ENCODE results near the gene CD163. TPM values are rescaled to one million over a fixed set of nuclear protein-coding genes. Genes with fewer than 3 reads are reported as not detected.

CD163 gene
- total RNA-seq, 6 experiments from 2014 or later: 47.4 to 120 (median 67.3) TPM

DNA sequence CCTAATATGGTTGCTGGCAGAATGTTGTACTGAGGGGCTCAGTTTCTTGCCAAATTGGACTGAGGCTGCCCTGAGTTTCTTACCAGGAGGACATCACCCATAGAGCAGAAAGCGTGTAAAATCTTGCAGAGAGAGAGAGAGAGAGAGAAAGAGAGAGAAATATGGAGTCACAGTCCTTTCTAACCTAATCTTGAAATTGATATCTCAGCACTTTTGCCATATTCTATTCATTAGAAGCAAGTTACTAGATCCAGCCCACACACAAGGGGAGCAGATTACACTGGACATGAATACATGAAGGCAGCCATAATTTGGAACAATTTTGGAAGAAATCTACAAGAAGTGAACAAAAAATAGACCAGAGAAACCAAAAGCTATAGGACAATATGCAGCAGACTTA is 55.5 kb downstream of the CD163 start:
- ATAC-seq: no peak
- intact Hi-C loops (cut with DNase I): no loop called here
- no peak for DNase-seq
- no peak for TF ChIP-seq POLR2A (IDR thresholded peaks at IDR 0.05)
- TF ChIP-seq, protein P1, sequence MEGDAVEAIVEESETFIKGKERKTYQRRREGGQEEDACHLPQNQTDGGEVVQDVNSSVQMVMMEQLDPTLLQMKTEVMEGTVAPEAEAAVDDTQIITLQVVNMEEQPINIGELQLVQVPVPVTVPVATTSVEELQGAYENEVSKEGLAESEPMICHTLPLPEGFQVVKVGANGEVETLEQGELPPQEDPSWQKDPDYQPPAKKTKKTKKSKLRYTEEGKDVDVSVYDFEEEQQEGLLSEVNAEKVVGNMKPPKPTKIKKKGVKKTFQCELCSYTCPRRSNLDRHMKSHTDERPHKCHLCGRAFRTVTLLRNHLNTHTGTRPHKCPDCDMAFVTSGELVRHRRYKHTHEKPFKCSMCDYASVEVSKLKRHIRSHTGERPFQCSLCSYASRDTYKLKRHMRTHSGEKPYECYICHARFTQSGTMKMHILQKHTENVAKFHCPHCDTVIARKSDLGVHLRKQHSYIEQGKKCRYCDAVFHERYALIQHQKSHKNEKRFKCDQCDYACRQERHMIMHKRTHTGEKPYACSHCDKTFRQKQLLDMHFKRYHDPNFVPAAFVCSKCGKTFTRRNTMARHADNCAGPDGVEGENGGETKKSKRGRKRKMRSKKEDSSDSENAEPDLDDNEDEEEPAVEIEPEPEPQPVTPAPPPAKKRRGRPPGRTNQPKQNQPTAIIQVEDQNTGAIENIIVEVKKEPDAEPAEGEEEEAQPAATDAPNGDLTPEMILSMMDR (IDR thresholded peaks at IDR 0.05): no peak
- WGBS (ENCODE audit: insufficient coverage, low coverage, low lambda C conversion rate, missing lambda C conversion rate): 64% methylated on average over 1 of the region's 1 CpG
- Histone ChIP-seq H3K9me3 (no peaks in the 10 kb centered on the region), H3K36me3 (no peaks in the 10 kb centered on the region), H3K27ac (no peak overlapping the region), H3K4me3 (no peak overlapping the region), H3K4me1 (no peaks in the 10 kb centered on the region), H3K27me3 (no peaks in the 10 kb centered on the region)

DNA sequence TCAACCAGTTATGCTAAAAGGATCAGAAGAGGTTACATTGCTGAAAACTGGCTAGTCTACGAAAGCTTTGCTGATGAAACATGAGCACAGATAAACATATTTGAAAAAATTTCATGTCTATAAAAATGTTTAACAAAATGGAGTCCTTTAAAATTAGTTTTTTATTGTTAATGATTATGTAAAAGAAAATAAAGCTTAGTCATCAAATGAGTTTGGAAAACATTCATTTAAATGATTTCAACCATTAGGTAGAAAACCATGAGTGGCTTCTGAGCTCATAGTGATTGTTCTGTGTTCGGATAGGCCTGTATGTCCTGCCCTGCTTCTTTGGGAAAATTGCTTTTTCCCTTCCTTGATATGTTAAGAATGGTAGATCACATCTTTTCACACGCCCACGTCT is 59.0 kb downstream of the CD163 start:
- H3K4me3 ChIP-seq: no peak overlapping the region
- intact Hi-C loops (cut with DNase I): no loop called here
- WGBS (ENCODE audit: insufficient coverage, low coverage, low lambda C conversion rate, missing lambda C conversion rate): 63% methylated on average over 4 of the region's 4 CpGs
- H3K36me3 ChIP-seq: no peaks in the 10 kb centered on the region
- peak in 1 of 4 donors; percentile 42 for ATAC-seq
- DNase-seq: no peak
- no peaks in the 10 kb centered on the region for H3K27me3 ChIP-seq
- no peaks in the 10 kb centered on the region for H3K9me3 ChIP-seq
- H3K27ac ChIP-seq: no peak overlapping the region
- H3K4me1 ChIP-seq: no peaks in the 10 kb centered on the region
- TF ChIP-seq, protein P1 (IDR thresholded peaks at IDR 0.05): no peak
- TF ChIP-seq POLR2A (IDR thresholded peaks at IDR 0.05): no peak

DNA sequence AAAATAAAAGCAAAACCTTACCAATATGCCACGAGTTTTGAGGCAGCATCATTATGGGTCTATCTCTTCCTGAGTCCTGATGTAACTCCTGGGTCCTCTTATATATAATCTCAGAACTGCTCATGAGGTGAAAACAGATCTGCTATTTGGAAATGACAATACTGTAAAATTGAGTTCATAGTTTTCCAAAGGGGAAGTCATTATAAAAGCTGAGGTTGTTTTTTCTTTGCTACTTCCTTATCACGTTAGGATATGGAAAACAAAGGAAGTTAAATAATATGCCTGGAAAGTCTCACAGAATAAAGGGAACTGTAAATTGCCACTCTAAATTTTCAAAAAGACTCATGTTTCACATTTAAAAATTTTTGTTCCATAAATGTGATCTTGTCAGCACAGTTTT is 59.5 kb downstream of the CD163 start, which contains the start of gene CD163L1:
TSS of gene CD163L1 (minus strand) at position 78 of the 400 bp plus-strand sequence. CDS start at position 52, 26 bp downstream.
- H3K4me3 ChIP-seq: no peak within 1 kb of the TSS
- no peaks in the 10 kb centered on the region for H3K27me3 ChIP-seq
- no peak for DNase-seq
- intact Hi-C loops (cut with DNase I): no loop called here
- no peaks in the 10 kb centered on the region for H3K4me1 ChIP-seq
- no peaks in the 10 kb centered on the region for H3K9me3 ChIP-seq
- TF ChIP-seq POLR2A (IDR thresholded peaks at IDR 0.05): no peak
- TF ChIP-seq, protein P1 (IDR thresholded peaks at IDR 0.05): no peak
- 35% methylated on average over 2 of the region's 2 CpGs for WGBS (ENCODE audit: insufficient coverage, low coverage, low lambda C conversion rate, missing lambda C conversion rate)
- H3K27ac ChIP-seq: no peak within 1 kb of the TSS
- H3K36me3 ChIP-seq: no peaks in the 10 kb centered on the region
- ATAC-seq: peak in 3 of 4 donors; percentile 30 to 54 (median 33)

DNA sequence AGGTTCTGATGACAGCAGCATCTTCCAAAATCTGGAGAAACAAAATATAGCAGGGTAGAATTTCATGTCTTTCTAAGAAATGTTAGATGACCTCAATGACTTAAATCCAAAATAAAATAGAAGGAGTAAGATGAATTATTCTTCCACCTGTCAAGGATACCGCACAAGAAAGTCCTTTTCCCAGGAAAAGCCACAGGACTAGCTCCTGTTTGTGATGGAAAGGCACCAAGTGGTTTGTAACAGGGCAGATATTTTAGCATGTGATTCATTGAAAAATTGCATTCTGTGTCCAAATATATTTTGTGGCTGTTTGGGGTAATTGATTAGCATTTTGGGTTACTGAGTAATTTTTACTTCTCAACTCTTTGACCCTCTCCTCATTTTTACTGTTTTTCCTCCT is 62.4 kb downstream of the CD163 start:
- no peaks in the 10 kb centered on the region for H3K9me3 ChIP-seq
- intact Hi-C loops (cut with DNase I): no loop called here
- H3K4me3 ChIP-seq: no peak overlapping the region
- TF ChIP-seq, protein P1 (IDR thresholded peaks at IDR 0.05): no peak
- TF ChIP-seq POLR2A (IDR thresholded peaks at IDR 0.05): no peak
- H3K4me1 ChIP-seq: no peaks in the 10 kb centered on the region
- DNase-seq (no peak), ATAC-seq (no peak)
- H3K27me3 ChIP-seq: peaks cover 0 to under 1% of the 10 kb centered on the region in 2 donors
- H3K27ac ChIP-seq: no peak overlapping the region
- WGBS (ENCODE audit: insufficient coverage, low coverage, low lambda C conversion rate, missing lambda C conversion rate): 92% methylated on average over 1 of the region's 1 CpG
- H3K36me3 ChIP-seq: no peaks in the 10 kb centered on the region

Measured in right lobe of liver (tissue), 6 donors.